HepG2 (cell line): ENCODE measurements around the gene ACOT9. TPM values are rescaled to one million over a fixed set of nuclear protein-coding genes. Genes with fewer than 3 reads are reported as not detected.

ENCODE experiments used
- ATAC-seq: fragments of 200-7000 bp; cut with Tn5 transposase; 3 replicates; pipeline ENCODE4 v1.9.1; 2020; ENCODE audit warnings: mild to moderate bottlenecking, moderate library complexity
- BruUV-seq: library from RNA; stranded (reverse); fragments of 400-500 nt; replicated peaks from 2 replicates; lab custom pipeline; 2021; lab: Mats Ljungman, UMichigan
- CTCF ChIA-PET: fragments of 300-600 bp; formaldehyde crosslinking; extraction: SDS; loops from one replicate; lab custom pipeline; 2021; ENCODE audit warnings: low total read pairs, inconsistent platforms, low intra/inter-chr PET ratio; lab: Yijun Ruan, JAX
- POLR2A ChIA-PET: fragments of 350-600 bp; sonication (Branson Sonifier 250); formaldehyde crosslinking; loops from one replicate; lab custom pipeline; 2020; ENCODE audit warnings: antibody characterized with exemption, inconsistent platforms; lab: Yijun Ruan, JAX
- DNase-seq: peaks from one replicate; pipeline ENCODE4 v3.0.0-alpha.2; 2015; ENCODE audit warnings: low spot score
- FAIRE-seq: peaks from 3 replicates; lab custom pipeline; 2011; peaks lifted over from hg19 to GRCh38; lab: Jason Lieb, UNC
- H2AFZ ChIP-seq: one replicate; pipeline ENCODE4 v1.6.1; 2011; ENCODE audit warnings: low read length, inconsistent platforms
- H3K27ac ChIP-seq: fragments of 300-600 bp; 3 replicates; pipeline ENCODE4 v1.8.0; 2011; ENCODE audit warnings: mixed run types, mild to moderate bottlenecking, mixed read lengths, low read length, inconsistent platforms; ENCODE audit not compliant: insufficient read depth; ENCODE audit errors: extremely low read length
- H3K27me3 ChIP-seq, 2 experiments: fragments of 200-600 bp in 1 of 2; 2 replicates in 1 of 2; 3 replicates in 1 of 2; pipeline versions ENCODE4 v1.6.0 to v1.8.0; 2011; ENCODE audit warnings: low read length in 2 of 2, mild to moderate bottlenecking in 2 of 2, moderate library complexity in 2 of 2, inconsistent platforms in 1 of 2; ENCODE audit not compliant: insufficient read depth in 2 of 2, control insufficient read depth in 1 of 2
- H3K36me3 ChIP-seq, 2 experiments: fragments of 200-600 bp in 1 of 2; replicated peaks in 1 of 2; 2 replicates in 1 of 2; 3 replicates in 1 of 2; pipeline versions ENCODE4 v1.5.1 to v1.8.0; 2011; ENCODE audit warnings: low read length in 2 of 2, inconsistent platforms in 1 of 2; ENCODE audit not compliant: insufficient read depth in 2 of 2, control insufficient read depth in 1 of 2
- H3K4me1 ChIP-seq: 2 replicates; pipeline ENCODE4 v1.5.1; 2012; ENCODE audit warnings: low read length, inconsistent platforms; ENCODE audit not compliant: insufficient read depth
- H3K4me2 ChIP-seq: 2 replicates; pipeline ENCODE4 v1.6.0; 2011; ENCODE audit warnings: low read depth, low read length, inconsistent platforms
- H3K4me3 ChIP-seq, 3 experiments: fragments of 200-600 bp in 1 of 3; sonication (generic), shearing (Covaris generic) in 1 of 3; replicated peaks in 1 of 3; 2 replicates each; pipeline ENCODE4 v1.5.1; 2011 to 2016; ENCODE audit warnings: low read length in 3 of 3, inconsistent platforms in 2 of 3, low read depth in 2 of 3, mild to moderate bottlenecking in 2 of 3, control low read depth in 1 of 3, mixed read lengths in 1 of 3; ENCODE audit not compliant: insufficient read depth in 1 of 3
- H3K79me2 ChIP-seq: one replicate; pipeline ENCODE4 v1.6.1; 2011; ENCODE audit warnings: low read length, inconsistent platforms; ENCODE audit not compliant: insufficient read depth
- H3K9ac ChIP-seq: 2 replicates; pipeline ENCODE4 v1.6.0; 2011; ENCODE audit warnings: mild to moderate bottlenecking, low read depth, low read length, inconsistent platforms; ENCODE audit not compliant: insufficient read depth
- H3K9me3 ChIP-seq: 2 replicates; pipeline ENCODE4 v1.5.1; 2012; ENCODE audit warnings: mild to moderate bottlenecking, low read length
- H4K20me1 ChIP-seq: 2 replicates; pipeline ENCODE4 v1.6.0; 2011; ENCODE audit warnings: inconsistent platforms, mild to moderate bottlenecking, low read length, moderate library complexity; ENCODE audit not compliant: insufficient read depth
- CEBPG ChIP-seq: IDR thresholded peaks from 2 replicates; pipeline ENCODE4 v1.6.1; 2016
- FOSL2 ChIP-seq: sonication (generic); formaldehyde crosslinking; IDR thresholded peaks from 2 replicates; pipeline ENCODE4 v1.4.0; 2020; ENCODE audit warnings: missing genetic modification reagents
- MAFK ChIP-seq, 2 experiments: IDR thresholded peaks in 1 of 2; conservative IDR thresholded peaks in 1 of 2; 2 replicates each; pipeline ENCODE4 v1.6.1; 2011; ENCODE audit warnings: improper control_type of control experiment in 2 of 2, low read length in 2 of 2
- ZNF770 ChIP-seq: sonication (generic); formaldehyde crosslinking; IDR thresholded peaks from 2 replicates; pipeline ENCODE4 v1.5.0; 2020; ENCODE audit warnings: mild to moderate bottlenecking, missing genetic modification reagents
- WGBS: methylation state at CpG from one replicate; pipeline ENCODE4 v1.1.6; 2017; ENCODE audit warnings: low lambda C conversion rate; 5-methylcytosine and 5-hydroxymethylcytosine counted together
- in situ Hi-C: cut with HindIII; loops from 2 replicates; pipeline ENCODE4 v1.10.0; 2017; ENCODE audit warnings: low pct_unique_long_range_greater_than_20kb; ENCODE audit not compliant: extremely low pct_ligation_motif_present
- intact Hi-C: fragments of 100-400 bp; cut with micrococcal nuclease; formaldehyde crosslinking; loops from one replicate; pipeline ENCODE4 v1.10.0; 2022; ENCODE audit not compliant: unreplicated experiment
- polyA plus RNA-seq, 8 experiments: library from polyadenylated mRNA; depleted of rRNA in 3 of 8; stranded (reverse) in 7 of 8; unstranded in 1 of 8; fragments of >200 nt; fragmentation: Illumina TruSeq in 4 of 8; extraction: Trizol in 4 of 8; gene quantifications; 2 replicates each; pipeline versions ENCODE4 v1.2.1 to v1.2.3, GENCODE V29; 2011 to 2016; ENCODE audit warnings: low read depth in 4 of 8, missing spikeins in 1 of 8, mixed read lengths in 1 of 8; ENCODE audit not compliant: insufficient read depth in 1 of 8
- total RNA-seq, 5 experiments: library from RNA; depleted of rRNA; stranded (reverse); fragments of >200 nt; fragmentation: Illumina TruSeq; extraction: Trizol; gene quantifications; 2 replicates each; pipeline ENCODE4 v1.2.3, GENCODE V29; 2016; ENCODE audit warnings: low read depth in 1 of 5
- TF ChIP-seq, protein P1 (sequence below): sonication (generic); formaldehyde crosslinking; IDR thresholded peaks from 2 replicates; pipeline ENCODE4 v1.5.1; 2020; ENCODE audit warnings: mild to moderate bottlenecking, missing genetic modification reagents, moderate library complexity

The ACOT9 gene
- total and polyA plus RNA-seq, 2 of the 13 experiments (the other 11 are each of a cell fraction or from before 2014, with no cell fraction given): 33.3 to 36.9 TPM

DNA sequence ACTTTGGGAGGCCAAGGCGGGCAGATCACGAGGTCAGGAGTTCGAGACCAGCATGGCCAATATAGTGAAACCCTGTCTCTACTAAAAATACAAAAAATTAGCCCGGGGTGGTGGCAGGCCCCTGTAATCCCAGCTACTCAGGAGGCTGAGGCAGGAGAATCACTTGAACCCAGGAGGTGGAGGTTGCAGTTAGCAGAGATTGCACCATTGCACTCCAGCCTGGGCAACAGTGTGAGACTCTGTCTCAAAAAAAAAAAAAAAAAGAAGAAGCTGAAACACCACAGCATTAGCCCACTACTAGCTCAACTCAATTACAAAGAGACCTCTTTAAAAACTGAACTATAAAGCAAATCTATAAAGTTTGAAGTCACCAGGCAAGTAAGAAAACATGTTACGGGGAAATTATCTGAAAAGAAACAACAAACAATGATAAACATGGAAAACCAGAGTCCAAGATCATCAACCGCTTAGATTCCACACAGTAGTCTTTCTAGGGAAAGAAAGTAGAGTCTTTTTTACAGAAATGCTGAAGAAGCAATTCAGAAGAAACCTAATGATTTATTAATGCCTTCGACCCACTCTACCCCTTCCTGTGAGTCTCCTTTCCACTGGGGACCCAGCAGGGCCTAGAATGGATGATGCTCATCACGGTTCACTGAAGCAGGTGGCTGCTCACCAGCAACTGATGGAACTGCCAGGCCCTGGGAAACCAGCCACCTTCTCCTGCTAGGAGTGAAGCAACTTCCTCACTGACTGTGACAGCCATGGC is 46.5 kb upstream of the ACOT9 start:
- POLR2A ChIA-PET: no interaction called here
- peak overlapping the region; percentile 48 for H3K27ac ChIP-seq
- ATAC-seq (peak; percentile 40), FAIRE-seq (no peak), DNase-seq (no peak)
- in situ Hi-C loops (no loop called here), intact Hi-C loops (loop anchor here (2.0 to 10.0 kb wide), 2 partner anchors 15 to 1945 kb away; no protein-coding TSS in a partner anchor)
- peaks cover 7% of the 10 kb centered on the region for H4K20me1 ChIP-seq
- no TSS peak for BruUV-seq
- peak overlapping the region; percentile 39; the same call in 1 of the 2 replicates for H3K9ac ChIP-seq
- H3K9me3 ChIP-seq: no peaks in the 10 kb centered on the region
- TF ChIP-seq FOSL2 (CRISPR knock-in tag) (no peak), CEBPG (CRISPR knock-in tag) (peak; percentile 40; the same call in 1 of the 2 replicates), ZNF770 (CRISPR knock-in tag) (peak; percentile 57; the same call in 1 of the 2 replicates), MAFK (conservative IDR thresholded peaks at IDR 0.05 in 1 of 2, IDR thresholded peaks at IDR 0.05 in 1 of 2; ENCODE audit: low read length in 2 of 2) (peak; percentile 12 to 18; a peak in 1 of 4 replicates)
- TF ChIP-seq, protein P1, sequence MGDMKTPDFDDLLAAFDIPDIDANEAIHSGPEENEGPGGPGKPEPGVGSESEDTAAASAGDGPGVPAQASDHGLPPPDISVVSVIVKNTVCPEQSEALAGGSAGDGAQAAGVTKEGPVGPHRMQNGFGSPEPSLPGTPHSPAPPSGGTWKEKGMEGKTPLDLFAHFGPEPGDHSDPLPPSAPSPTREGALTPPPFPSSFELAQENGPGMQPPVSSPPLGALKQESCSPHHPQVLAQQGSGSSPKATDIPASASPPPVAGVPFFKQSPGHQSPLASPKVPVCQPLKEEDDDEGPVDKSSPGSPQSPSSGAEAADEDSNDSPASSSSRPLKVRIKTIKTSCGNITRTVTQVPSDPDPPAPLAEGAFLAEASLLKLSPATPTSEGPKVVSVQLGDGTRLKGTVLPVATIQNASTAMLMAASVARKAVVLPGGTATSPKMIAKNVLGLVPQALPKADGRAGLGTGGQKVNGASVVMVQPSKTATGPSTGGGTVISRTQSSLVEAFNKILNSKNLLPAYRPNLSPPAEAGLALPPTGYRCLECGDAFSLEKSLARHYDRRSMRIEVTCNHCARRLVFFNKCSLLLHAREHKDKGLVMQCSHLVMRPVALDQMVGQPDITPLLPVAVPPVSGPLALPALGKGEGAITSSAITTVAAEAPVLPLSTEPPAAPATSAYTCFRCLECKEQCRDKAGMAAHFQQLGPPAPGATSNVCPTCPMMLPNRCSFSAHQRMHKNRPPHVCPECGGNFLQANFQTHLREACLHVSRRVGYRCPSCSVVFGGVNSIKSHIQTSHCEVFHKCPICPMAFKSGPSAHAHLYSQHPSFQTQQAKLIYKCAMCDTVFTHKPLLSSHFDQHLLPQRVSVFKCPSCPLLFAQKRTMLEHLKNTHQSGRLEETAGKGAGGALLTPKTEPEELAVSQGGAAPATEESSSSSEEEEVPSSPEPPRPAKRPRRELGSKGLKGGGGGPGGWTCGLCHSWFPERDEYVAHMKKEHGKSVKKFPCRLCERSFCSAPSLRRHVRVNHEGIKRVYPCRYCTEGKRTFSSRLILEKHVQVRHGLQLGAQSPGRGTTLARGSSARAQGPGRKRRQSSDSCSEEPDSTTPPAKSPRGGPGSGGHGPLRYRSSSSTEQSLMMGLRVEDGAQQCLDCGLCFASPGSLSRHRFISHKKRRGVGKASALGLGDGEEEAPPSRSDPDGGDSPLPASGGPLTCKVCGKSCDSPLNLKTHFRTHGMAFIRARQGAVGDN: 0 out of 2 replicates have a peak, but pooled peaks have one; percentile 19
- CTCF ChIA-PET: no interaction called here
- peaks cover 6% of the 10 kb centered on the region for H3K79me2 ChIP-seq
- H3K4me2 ChIP-seq: peak overlapping the region; percentile 42; the same call in 1 of the 2 replicates
- H3K4me1 ChIP-seq: peaks cover 34% of the 10 kb centered on the region
- peaks cover 0 to 1% of the 10 kb centered on the region in 2 experiments; a peak in 2 of 5 replicates for H3K36me3 ChIP-seq
- no peaks in the 10 kb centered on the region for H3K27me3 ChIP-seq
- 97% methylated on average over 6 of the region's 8 CpGs for WGBS
- no peak overlapping the region for H2AFZ ChIP-seq
- H3K4me3 ChIP-seq: no peak overlapping the region
